ENCODE data around the gene ABR.
"Not testable (repeated sequence)": the region's sequence is repeated elsewhere in the genome, so short reads cannot be mapped to it uniquely, and the experiment has no call there.

The ABR gene

GRCh38 chr17:1069847-1070246, 109.9 kb downstream of the ABR start:
- DNase-seq, result no peak

DNA sequence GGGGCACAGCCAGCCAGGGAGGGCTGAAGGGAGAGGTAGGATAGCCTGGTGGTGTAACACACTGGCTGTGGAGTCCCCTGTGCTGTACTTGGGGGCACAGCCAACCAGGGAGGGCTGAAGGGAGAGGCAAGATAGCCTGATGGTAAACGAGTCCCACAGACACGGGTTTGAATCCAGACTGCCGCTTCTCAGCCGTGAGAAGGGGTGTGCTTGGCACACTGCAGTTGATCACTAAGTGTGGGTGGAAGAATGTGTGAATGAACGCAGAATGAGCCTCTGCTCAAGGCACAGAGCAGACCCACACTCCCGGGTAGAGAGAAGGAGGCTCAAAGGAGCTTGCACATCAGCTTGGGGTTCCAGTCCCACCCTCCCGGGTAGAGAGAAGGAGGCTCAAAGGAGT, 111.4 kb downstream of the ABR start:
- DNase-seq, result no peak

DNA sequence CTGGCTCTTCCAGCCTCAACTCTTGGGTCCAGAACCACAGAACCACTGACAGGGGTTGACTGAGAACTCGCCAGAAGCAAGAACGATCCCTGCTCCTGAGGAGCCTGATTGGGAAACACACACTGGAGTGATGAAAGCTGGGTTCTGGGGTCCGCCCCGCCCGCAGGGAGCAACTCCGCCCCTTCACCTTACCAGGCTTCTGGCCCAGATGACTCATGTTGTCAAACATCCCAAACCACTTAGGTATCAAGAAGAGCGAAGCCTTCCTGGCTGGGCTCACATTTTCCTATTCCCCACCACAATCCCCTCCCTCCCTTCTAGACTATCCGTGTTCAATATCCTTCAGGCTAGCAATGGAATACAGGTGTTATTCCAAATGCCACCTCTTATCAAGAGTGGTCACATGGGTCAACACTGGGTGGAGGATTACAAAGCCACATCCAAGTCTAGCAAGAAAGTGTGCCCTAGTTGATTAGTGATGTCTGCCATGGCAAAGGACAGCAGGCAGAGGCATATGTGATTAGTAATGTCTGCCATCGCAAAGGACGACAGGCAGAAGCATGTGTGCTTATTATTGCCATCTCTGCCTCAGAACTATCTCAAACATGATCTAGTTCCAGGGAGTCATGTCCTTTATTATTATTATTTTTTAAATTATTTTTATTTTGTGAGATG, 112.4 kb downstream of the ABR start:
- no peak for DNase-seq

DNA sequence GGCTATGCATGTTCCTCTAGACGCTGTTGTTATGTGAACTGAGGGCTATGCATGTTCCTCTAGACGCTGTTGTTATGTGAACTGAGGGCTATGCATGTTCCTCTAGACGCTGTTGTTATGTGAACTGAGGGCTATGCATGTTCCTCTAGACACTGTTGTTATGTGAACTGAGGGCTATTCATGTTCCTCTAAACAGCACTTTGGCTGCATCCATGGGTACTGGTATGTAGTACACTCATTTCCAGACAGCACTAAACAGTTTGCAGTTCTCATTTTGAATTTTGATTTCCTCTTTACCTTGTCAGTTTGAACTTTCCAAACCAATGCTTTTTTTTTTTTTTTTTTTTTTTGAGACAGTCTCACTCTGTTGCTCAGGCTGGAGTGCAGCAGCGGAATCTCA, 114.4 kb downstream of the ABR start:
- not testable (repeated sequence) for DNase-seq

GRCh38 chr17:1060991-1061390, 118.8 kb downstream of the ABR start:
- peak; percentile 84 for DNase-seq

- no peak for DNase-seq
These were observed 120.5 kb downstream of the ABR start for GRCh38 chr17:1059131-1059795.

- peak; percentile 51 for DNase-seq
These were observed 121.2 kb downstream of the ABR start for GRCh38 chr17:1058423-1059130.

GRCh38 chr17:1056761-1057160, 123.0 kb downstream of the ABR start:
- no peak for DNase-seq

GRCh38 chr17:1055751-1056645, 123.8 kb downstream of the ABR start:
- peak; percentile 45 for DNase-seq

- no peak for DNase-seq
These were observed 124.5 kb downstream of the ABR start for GRCh38 chr17:1055231-1055630.

- DNase-seq, result no peak
These were observed 125.1 kb downstream of the ABR start for GRCh38 chr17:1054656-1055055.

GRCh38 chr17:1053661-1054360, 126.0 kb downstream of the ABR start:
- no peak for DNase-seq

GRCh38 chr17:1050996-1051925, 128.5 kb downstream of the ABR start:
- no peak for DNase-seq

- DNase-seq, result no peak
These were observed 129.4 kb downstream of the ABR start for GRCh38 chr17:1050246-1050995.

DNA sequence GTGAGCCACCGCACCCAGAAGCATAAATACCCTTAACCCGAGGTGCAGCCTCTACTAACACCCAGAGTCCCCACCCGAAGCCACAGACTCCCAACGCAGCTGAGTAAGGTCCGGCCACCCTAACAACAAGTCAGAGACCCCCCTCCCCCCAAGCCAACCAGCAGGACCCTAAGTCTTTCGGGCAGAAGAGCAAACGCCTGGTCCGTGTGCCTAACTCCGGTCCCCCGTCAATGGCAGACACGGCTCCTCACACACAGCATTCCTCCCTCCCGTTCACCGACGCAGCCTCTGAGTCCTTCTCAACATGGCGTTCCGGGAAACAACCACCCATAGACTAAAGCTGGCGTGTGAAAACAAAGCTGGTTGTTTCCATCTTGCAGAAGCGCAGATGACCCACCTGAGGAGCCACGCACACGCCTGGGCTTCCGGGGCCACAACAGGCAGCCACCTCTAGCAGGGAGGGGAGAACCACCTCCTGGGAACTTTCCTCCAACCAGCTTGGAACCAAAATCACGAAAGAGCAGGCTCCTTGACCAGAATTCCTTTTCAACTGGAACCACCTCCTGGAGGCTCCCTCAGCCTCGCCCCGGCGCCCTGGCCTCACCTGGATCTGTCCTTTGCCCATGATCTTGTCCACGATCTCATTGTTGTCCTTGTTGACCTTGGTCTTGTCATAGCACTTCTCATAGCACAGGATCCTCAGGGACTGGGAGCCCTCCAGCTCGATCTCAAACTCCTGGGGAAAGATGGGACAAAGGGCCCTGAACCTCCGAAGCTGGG, 130.1 kb downstream of the ABR start:
- DNase-seq, result no peak

GRCh38 chr17:1048516-1049115, 131.2 kb downstream of the ABR start:
- DNase-seq, result not testable (repeated sequence)

DNA sequence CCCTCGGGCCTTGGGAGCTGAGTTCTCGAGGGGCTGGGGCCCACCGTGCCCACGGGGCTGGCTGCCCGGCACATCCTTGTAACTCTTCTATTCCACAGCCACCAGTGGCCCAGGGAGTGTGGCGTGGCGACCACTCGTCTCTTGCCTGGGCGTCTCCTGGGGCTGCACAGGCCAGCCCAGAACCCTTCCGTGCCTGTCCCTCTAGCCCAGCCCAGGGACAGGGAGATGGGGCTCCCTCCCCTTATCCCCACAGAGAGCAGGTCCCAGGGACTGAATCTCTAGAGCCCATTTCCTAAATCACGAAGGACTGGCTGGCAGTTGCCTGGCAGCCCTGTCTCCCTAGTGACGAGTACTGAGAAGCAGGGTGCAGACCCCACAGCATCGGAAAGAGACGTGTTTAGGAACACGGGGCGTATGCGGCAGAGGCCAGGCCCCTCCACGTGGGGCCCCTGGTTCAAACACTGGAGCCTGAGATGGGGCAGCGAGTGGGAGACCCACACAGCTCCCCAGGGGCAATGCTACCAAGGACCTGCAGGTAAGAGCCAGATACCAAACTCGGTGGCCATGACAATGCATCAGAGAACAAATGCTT, 131.8 kb downstream of the ABR start:
- no peak for DNase-seq

- DNase-seq, result peak; percentile 57
These were observed 132.5 kb downstream of the ABR start for GRCh38 chr17:1047177-1047878.

Data from fibroblast of skin of right biceps (primary cell).